Astrocyte (in vitro differentiated cells and primary cell): ENCODE measurements around the gene NAB1.

Experiments used
- CTCF ChIP-seq: IDR thresholded peaks from 2 replicates; pipeline ENCODE4 v1.5.1; 2011; ENCODE audit warnings: low read depth, mild to moderate bottlenecking, inconsistent platforms, low read length, moderate library complexity; ENCODE audit not compliant: insufficient read depth
- EZH2 ChIP-seq: IDR thresholded peaks from 2 replicates; pipeline ENCODE4 v1.6.1; 2012; ENCODE audit warnings: mild to moderate bottlenecking, low read length, inconsistent platforms; ENCODE audit not compliant: insufficient read depth

- TF ChIP-seq CTCF (no peak), EZH2 (no peak)
Measured at GRCh38 chr2:190637281-190637734, 11.6 kb upstream of the NAB1 start.
